Prostate gland (tissue), 2 donors: Measurements from ENCODE around the gene NT5DC1.

ENCODE experiments used
- POLR2AphosphoS5 ChIP-seq: sonication (generic); formaldehyde crosslinking; IDR thresholded peaks from one replicate; pipeline ENCODE4 v1.6.1; 2017; ENCODE audit warnings: antibody characterized with exemption
- TF ChIP-seq, protein P1 (sequence below), 4 experiments: fragments of 200-600 bp in 2 of 4; fragments of 450-650 bp in 2 of 4; sonication (generic) in 2 of 4; IDR thresholded peaks; 1 replicate in 3 of 4; 2 replicates in 1 of 4; pipeline ENCODE4 v1.5.1; 2016 to 2019; ENCODE audit warnings: antibody characterized with exemption in 4 of 4, mild to moderate bottlenecking in 2 of 4, moderate library complexity in 2 of 4

DNA sequence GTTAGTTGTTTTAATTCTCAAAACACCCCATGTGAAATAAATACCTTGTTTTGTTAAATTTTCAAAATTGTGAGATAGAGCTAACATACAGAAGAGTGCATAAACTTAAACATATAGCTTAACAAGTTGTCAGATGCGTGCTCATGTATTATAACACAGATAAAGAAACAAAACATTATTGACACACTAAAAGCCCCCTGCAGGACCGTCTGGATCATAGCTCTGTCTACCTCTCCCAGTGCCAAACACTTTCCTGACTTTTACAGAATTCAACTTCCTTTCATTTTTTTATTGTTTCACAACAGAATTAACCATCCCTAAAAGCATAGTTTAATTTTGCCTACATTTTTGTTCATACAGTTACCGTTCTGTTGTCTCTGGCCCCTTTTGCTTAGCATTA, 22.1 kb upstream of the NT5DC1 start:
- TF ChIP-seq, protein P1, sequence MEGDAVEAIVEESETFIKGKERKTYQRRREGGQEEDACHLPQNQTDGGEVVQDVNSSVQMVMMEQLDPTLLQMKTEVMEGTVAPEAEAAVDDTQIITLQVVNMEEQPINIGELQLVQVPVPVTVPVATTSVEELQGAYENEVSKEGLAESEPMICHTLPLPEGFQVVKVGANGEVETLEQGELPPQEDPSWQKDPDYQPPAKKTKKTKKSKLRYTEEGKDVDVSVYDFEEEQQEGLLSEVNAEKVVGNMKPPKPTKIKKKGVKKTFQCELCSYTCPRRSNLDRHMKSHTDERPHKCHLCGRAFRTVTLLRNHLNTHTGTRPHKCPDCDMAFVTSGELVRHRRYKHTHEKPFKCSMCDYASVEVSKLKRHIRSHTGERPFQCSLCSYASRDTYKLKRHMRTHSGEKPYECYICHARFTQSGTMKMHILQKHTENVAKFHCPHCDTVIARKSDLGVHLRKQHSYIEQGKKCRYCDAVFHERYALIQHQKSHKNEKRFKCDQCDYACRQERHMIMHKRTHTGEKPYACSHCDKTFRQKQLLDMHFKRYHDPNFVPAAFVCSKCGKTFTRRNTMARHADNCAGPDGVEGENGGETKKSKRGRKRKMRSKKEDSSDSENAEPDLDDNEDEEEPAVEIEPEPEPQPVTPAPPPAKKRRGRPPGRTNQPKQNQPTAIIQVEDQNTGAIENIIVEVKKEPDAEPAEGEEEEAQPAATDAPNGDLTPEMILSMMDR (IDR thresholded peaks at IDR 0.05), result no peak
- TF ChIP-seq POLR2AphosphoS5, result no peak
